Measurements from ENCODE around the gene C10orf143. TPM values are rescaled to one million over a fixed set of nuclear protein-coding genes. Genes with fewer than 3 reads are reported as not detected.
"Not testable (repeated sequence)": the region's sequence is repeated elsewhere in the genome, so short reads cannot be mapped to it uniquely, and the experiment has no call there.

Gene C10orf143
- total RNA-seq (2014; rRNA removed; shearing (Covaris generic)), result 1.3 and 2.2 TPM in 2 replicates

DNA sequence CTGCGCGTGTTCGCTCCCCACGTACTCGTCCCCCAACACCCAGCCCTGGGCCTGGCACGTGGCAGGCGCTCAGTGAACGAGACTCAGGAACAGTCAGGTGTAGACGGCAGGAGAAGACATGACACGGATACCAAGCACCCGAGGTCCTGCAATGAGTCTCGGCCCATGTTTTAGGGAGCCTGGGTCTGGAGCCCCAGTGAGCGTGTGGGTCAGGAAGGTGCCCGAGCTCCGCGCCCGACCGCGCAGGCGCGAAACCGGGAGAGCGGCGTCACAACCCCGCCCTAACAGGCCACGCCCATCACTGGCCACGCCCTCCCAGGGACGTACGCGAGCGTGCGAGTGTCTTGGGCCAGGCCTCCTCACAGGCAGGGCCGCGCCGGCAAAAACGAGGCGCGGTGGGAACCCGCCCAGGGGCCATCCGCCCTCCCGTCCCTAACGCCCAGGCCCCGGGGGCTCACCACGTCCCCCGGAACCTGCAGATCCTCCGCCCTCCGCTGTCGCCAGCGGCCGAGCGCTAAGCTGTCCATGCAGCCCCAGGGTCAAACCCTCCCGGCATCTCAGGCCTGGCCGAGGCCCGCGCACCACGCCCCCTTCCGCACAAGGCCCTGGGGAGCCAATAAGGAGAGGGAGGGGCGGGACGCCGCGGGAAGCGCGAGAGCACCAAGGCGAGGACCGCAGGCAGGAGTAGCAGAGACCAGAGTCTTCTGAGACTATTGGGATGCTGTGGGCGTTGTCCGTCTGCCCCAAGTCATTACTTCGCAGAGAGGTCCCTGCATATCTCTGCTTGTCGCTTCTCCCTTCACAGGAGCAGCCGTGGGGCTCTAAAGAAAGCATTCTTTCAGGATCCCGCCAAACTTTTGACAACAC lies at the start of gene C10orf143:
Gene C10orf143, minus strand, starts transcription at position 585 of the 867 bp plus-strand sequence. Its CDS starts 58 bp downstream, at position 527.
- peak; percentile 96 for DNase-seq (ENCODE audit: low spot score)

GRCh38 chr10:130159192-130159794 lies 48.7 kb upstream of the C10orf143 start:
- DNase-seq (ENCODE audit: low spot score), result no peak

GRCh38 chr10:130146042-130146441 lies 35.4 kb upstream of the C10orf143 start:
- no peak for DNase-seq (ENCODE audit: low spot score)

- no peak for DNase-seq (ENCODE audit: low spot score)
Observed at GRCh38 chr10:130141878-130142277, 31.2 kb upstream of the C10orf143 start.

- no peak for DNase-seq (ENCODE audit: low spot score)
Observed at GRCh38 chr10:130141460-130141859, 30.8 kb upstream of the C10orf143 start.

- no peak for DNase-seq (ENCODE audit: low spot score)
Observed at GRCh38 chr10:130141038-130141437, 30.4 kb upstream of the C10orf143 start.

- no peak for DNase-seq (ENCODE audit: low spot score)
Observed at GRCh38 chr10:130140425-130140824, 29.8 kb upstream of the C10orf143 start.

DNA sequence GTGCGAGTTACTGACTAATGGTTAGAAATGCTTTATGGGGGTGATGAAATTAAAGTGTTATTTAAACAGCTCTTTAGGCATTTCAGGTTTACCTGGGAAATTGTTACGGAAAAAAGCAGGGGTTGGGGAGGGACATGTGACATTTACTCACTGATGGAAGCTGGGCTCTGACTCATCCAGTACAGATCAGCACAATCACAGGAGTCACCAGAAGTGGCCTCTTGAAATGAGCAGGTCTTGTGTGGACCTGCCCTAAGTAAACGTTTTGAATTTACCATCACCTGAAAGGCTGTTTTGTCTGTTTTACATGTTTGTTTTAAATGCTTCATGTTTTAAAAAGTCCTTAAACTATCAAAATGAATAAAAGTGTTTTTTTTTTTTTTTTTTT lies 27.8 kb upstream of the C10orf143 start:
- DNase-seq (ENCODE audit: low spot score), result peak; percentile 47

GRCh38 chr10:130137659-130138478 lies 27.2 kb upstream of the C10orf143 start:
- DNase-seq (ENCODE audit: low spot score), result no peak

- DNase-seq (ENCODE audit: low spot score), result no peak
Observed at GRCh38 chr10:130137090-130137448, 26.4 kb upstream of the C10orf143 start.

GRCh38 chr10:130136226-130137089 lies 25.8 kb upstream of the C10orf143 start, which contains the start of gene GLRX3:
GLRX3 (plus strand) TSS chr10:130136391; CDS start chr10:130136421, 30 bp downstream.
- peak; percentile 70 for DNase-seq (ENCODE audit: low spot score)

DNA sequence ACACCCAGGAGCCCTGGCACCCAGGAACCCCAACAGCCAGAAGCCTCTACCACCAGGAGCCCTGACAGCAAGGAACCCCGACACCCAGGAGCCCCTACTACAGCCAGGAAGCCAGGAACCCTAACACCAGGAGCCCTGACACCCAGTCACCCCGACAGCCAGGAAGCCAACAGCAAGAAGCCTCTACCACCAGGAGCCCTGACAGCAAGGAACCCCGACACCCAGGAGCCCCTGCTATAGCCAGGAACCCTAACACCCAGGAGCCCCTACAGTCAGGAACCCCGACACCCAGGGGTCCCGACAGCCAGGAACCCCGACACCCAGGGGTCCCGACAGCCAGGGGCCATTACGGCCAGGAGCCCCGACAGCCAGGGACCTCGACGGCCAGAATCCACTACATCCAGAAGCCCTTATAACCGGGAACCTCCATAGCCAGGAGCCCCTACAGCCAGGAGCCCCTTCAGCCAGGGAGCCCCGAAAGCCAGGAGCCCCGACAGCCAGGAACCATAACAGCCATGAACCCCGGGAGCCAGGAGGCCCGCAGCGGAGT lies 25.1 kb upstream of the C10orf143 start:
- DNase-seq (ENCODE audit: low spot score), result no peak

DNA sequence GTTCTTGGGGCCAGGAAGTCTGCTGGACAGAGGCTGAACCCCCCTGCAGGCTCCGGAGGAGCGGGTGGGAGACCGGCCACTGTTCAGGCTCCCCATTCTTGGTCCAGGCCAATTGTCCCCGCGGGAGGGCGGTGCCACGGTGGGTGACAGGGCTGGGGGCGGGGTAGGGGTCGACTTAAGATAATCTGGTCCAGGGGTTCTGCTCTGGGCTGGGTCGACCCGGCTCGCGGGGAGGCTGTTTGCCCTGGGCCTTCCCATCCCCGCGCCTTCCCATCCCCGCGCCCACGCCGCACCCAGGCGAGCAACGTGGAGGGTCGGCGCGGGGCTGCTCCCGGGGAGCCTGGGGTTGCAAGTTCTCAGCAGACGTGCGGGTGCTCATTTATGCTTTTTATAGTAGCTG lies 18.3 kb upstream of the C10orf143 start:
- no peak for DNase-seq (ENCODE audit: low spot score)

- DNase-seq (ENCODE audit: low spot score), result no peak
Observed at GRCh38 chr10:130128062-130128781, 17.6 kb upstream of the C10orf143 start.

- peak; percentile 67 for DNase-seq (ENCODE audit: low spot score)
Observed at GRCh38 chr10:130127364-130128061, 16.9 kb upstream of the C10orf143 start.

- no peak for DNase-seq (ENCODE audit: low spot score)
Observed at GRCh38 chr10:130121486-130122079, 11.0 kb upstream of the C10orf143 start.

- not testable (repeated sequence) for DNase-seq (ENCODE audit: low spot score)
Observed at GRCh38 chr10:130117535-130117934, 6.9 kb upstream of the C10orf143 start.

GRCh38 chr10:130116942-130117341 lies 6.3 kb upstream of the C10orf143 start:
- not testable (repeated sequence) for DNase-seq (ENCODE audit: low spot score)

GRCh38 chr10:130112821-130113220 lies 2.2 kb upstream of the C10orf143 start:
- no peak for DNase-seq (ENCODE audit: low spot score)

All from H4 (cell line).